Measurements from ENCODE around the gene MLH1. TPM values are rescaled to one million over a fixed set of nuclear protein-coding genes. Genes with fewer than 3 reads are reported as not detected.

MLH1 gene
- total RNA-seq: 41.4 and 79.7 TPM in 2 replicates

GRCh38 chr3:36993326-36994283, at the start of gene MLH1:
Gene MLH1, plus strand, starts transcription at chr3:36993518. Its CDS starts 30 bp downstream, at chr3:36993548.

GRCh38 chr3:36944641-36945270, 48.6 kb upstream of the MLH1 start, which contains the start of gene TRANK1:
Gene TRANK1, minus strand, starts transcription at chr3:36945054. Its CDS starts 245 bp downstream, at chr3:36944809.

GRCh38 chr3:36992806-36993325, 452 bp upstream of the MLH1 start, which contains the start of gene EPM2AIP1:
Gene EPM2AIP1, minus strand, starts transcription at chr3:36993131. Its CDS starts 54 bp downstream, at chr3:36993077.

Small RNA genes lying within 50 kb of the gene (small RNA-seq; reads per million reads assigned to genes)
- gene RF00019 (not detected), gene RNU6ATAC4P (not detected)

Other genes starting within 250 kb of the MLH1 start
- gene DCLK3, start 229.0 kb upstream of the MLH1 start, total RNA-seq: not detected in 2 replicates
- 8.5 and 15.0 TPM in 2 replicates for gene TRANK1, start 48.5 kb upstream of the MLH1 start, total RNA-seq
- 26.9 and 32.8 TPM in 2 replicates for gene EPM2AIP1, start 387 bp upstream of the MLH1 start, total RNA-seq
- 89.4 and 90.5 TPM in 2 replicates for gene LRRFIP2, start 181.1 kb downstream of the MLH1 start, total RNA-seq
- gene GOLGA4, start 249.8 kb downstream of the MLH1 start, total RNA-seq: 87.3 and 98.4 TPM in 2 replicates

Data from thoracic aorta endothelial cell (primary cell).